HepG2 (cell line): ENCODE data around the gene CNFN. TPM values are rescaled to one million over a fixed set of nuclear protein-coding genes. Genes with fewer than 3 reads are reported as not detected.

Experiments
- ATAC-seq: fragments of 200-7000 bp; cut with Tn5 transposase; 3 replicates; pipeline ENCODE4 v1.9.1; 2020; ENCODE audit warnings: mild to moderate bottlenecking, moderate library complexity
- BruUV-seq: library from RNA; stranded (reverse); fragments of 400-500 nt; replicated peaks from 2 replicates; lab custom pipeline; 2021; lab: Mats Ljungman, UMichigan
- CTCF ChIA-PET: fragments of 300-600 bp; formaldehyde crosslinking; extraction: SDS; loops from one replicate; lab custom pipeline; 2021; ENCODE audit warnings: low total read pairs, inconsistent platforms, low intra/inter-chr PET ratio; lab: Yijun Ruan, JAX
- POLR2A ChIA-PET: fragments of 350-600 bp; sonication (Branson Sonifier 250); formaldehyde crosslinking; loops from one replicate; lab custom pipeline; 2020; ENCODE audit warnings: antibody characterized with exemption, inconsistent platforms; lab: Yijun Ruan, JAX
- DNase-seq: peaks from one replicate; pipeline ENCODE4 v3.0.0-alpha.2; 2015; ENCODE audit warnings: low spot score
- FAIRE-seq: peaks from 3 replicates; lab custom pipeline; 2011; peaks lifted over from hg19 to GRCh38; lab: Jason Lieb, UNC
- H2AFZ ChIP-seq: one replicate; pipeline ENCODE4 v1.6.1; 2011; ENCODE audit warnings: low read length, inconsistent platforms
- H3K27ac ChIP-seq: fragments of 300-600 bp; 3 replicates; pipeline ENCODE4 v1.8.0; 2011; ENCODE audit warnings: mixed run types, mild to moderate bottlenecking, mixed read lengths, low read length, inconsistent platforms; ENCODE audit not compliant: insufficient read depth; ENCODE audit errors: extremely low read length
- H3K27me3 ChIP-seq, 2 experiments: fragments of 200-600 bp in 1 of 2; 2 replicates in 1 of 2; 3 replicates in 1 of 2; pipeline versions ENCODE4 v1.6.0 to v1.8.0; 2011; ENCODE audit warnings: low read length in 2 of 2, mild to moderate bottlenecking in 2 of 2, moderate library complexity in 2 of 2, inconsistent platforms in 1 of 2; ENCODE audit not compliant: insufficient read depth in 2 of 2, control insufficient read depth in 1 of 2
- H3K36me3 ChIP-seq, 2 experiments: fragments of 200-600 bp in 1 of 2; replicated peaks in 1 of 2; 2 replicates in 1 of 2; 3 replicates in 1 of 2; pipeline versions ENCODE4 v1.5.1 to v1.8.0; 2011; ENCODE audit warnings: low read length in 2 of 2, inconsistent platforms in 1 of 2; ENCODE audit not compliant: insufficient read depth in 2 of 2, control insufficient read depth in 1 of 2
- H3K4me1 ChIP-seq: 2 replicates; pipeline ENCODE4 v1.5.1; 2012; ENCODE audit warnings: low read length, inconsistent platforms; ENCODE audit not compliant: insufficient read depth
- H3K4me2 ChIP-seq: 2 replicates; pipeline ENCODE4 v1.6.0; 2011; ENCODE audit warnings: low read depth, low read length, inconsistent platforms
- H3K4me3 ChIP-seq, 3 experiments: fragments of 200-600 bp in 1 of 3; sonication (generic), shearing (Covaris generic) in 1 of 3; replicated peaks in 1 of 3; 2 replicates each; pipeline ENCODE4 v1.5.1; 2011 to 2016; ENCODE audit warnings: low read length in 3 of 3, inconsistent platforms in 2 of 3, low read depth in 2 of 3, mild to moderate bottlenecking in 2 of 3, control low read depth in 1 of 3, mixed read lengths in 1 of 3; ENCODE audit not compliant: insufficient read depth in 1 of 3
- H3K79me2 ChIP-seq: one replicate; pipeline ENCODE4 v1.6.1; 2011; ENCODE audit warnings: low read length, inconsistent platforms; ENCODE audit not compliant: insufficient read depth
- H3K9ac ChIP-seq: 2 replicates; pipeline ENCODE4 v1.6.0; 2011; ENCODE audit warnings: mild to moderate bottlenecking, low read depth, low read length, inconsistent platforms; ENCODE audit not compliant: insufficient read depth
- H3K9me3 ChIP-seq: 2 replicates; pipeline ENCODE4 v1.5.1; 2012; ENCODE audit warnings: mild to moderate bottlenecking, low read length
- H4K20me1 ChIP-seq: 2 replicates; pipeline ENCODE4 v1.6.0; 2011; ENCODE audit warnings: inconsistent platforms, mild to moderate bottlenecking, low read length, moderate library complexity; ENCODE audit not compliant: insufficient read depth
- ELF3 ChIP-seq: IDR thresholded peaks from 2 replicates; pipeline ENCODE4 v1.6.1; 2016; ENCODE audit warnings: missing genetic modification reagents, missing compliant biosample characterization
- HNRNPL ChIP-seq: fragments of 200-400 bp; formaldehyde crosslinking; IDR thresholded peaks from 2 replicates; pipeline ENCODE4 v1.6.1; 2017; ENCODE audit warnings: mild to moderate bottlenecking, low read depth, low read length
- KDM1A ChIP-seq: IDR thresholded peaks from 2 replicates; pipeline ENCODE4 v1.6.1; 2016; ENCODE audit warnings: missing compliant biosample characterization
- RFXAP ChIP-seq: sonication (generic); formaldehyde crosslinking; IDR thresholded peaks from 2 replicates; pipeline ENCODE4 v1.4.0; 2020; ENCODE audit warnings: missing genetic modification reagents, borderline replicate concordance
- SPEN ChIP-seq: sonication (generic); formaldehyde crosslinking; IDR thresholded peaks from 2 replicates; pipeline ENCODE4 v1.5.1; 2020; ENCODE audit warnings: low read depth, mild to moderate bottlenecking, missing genetic modification reagents
- ZNF317 ChIP-seq: sonication (generic); formaldehyde crosslinking; IDR thresholded peaks from 2 replicates; pipeline ENCODE4 v1.5.0; 2020; ENCODE audit warnings: mild to moderate bottlenecking, missing genetic modification reagents
- WGBS: methylation state at CpG from one replicate; pipeline ENCODE4 v1.1.6; 2017; ENCODE audit warnings: low lambda C conversion rate; 5-methylcytosine and 5-hydroxymethylcytosine counted together
- in situ Hi-C: cut with HindIII; loops from 2 replicates; pipeline ENCODE4 v1.10.0; 2017; ENCODE audit warnings: low pct_unique_long_range_greater_than_20kb; ENCODE audit not compliant: extremely low pct_ligation_motif_present
- intact Hi-C: fragments of 100-400 bp; cut with micrococcal nuclease; formaldehyde crosslinking; loops from one replicate; pipeline ENCODE4 v1.10.0; 2022; ENCODE audit not compliant: unreplicated experiment
- polyA plus RNA-seq, 8 experiments: library from polyadenylated mRNA; depleted of rRNA in 3 of 8; stranded (reverse) in 7 of 8; unstranded in 1 of 8; fragments of >200 nt; fragmentation: Illumina TruSeq in 4 of 8; extraction: Trizol in 4 of 8; gene quantifications; 2 replicates each; pipeline versions ENCODE4 v1.2.1 to v1.2.3, GENCODE V29; 2011 to 2016; ENCODE audit warnings: low read depth in 4 of 8, missing spikeins in 1 of 8, mixed read lengths in 1 of 8; ENCODE audit not compliant: insufficient read depth in 1 of 8
- total RNA-seq, 5 experiments: library from RNA; depleted of rRNA; stranded (reverse); fragments of >200 nt; fragmentation: Illumina TruSeq; extraction: Trizol; gene quantifications; 2 replicates each; pipeline ENCODE4 v1.2.3, GENCODE V29; 2016; ENCODE audit warnings: low read depth in 1 of 5

The CNFN gene
- total and polyA plus RNA-seq, 2 of the 13 experiments (the other 11 are each of a cell fraction or from before 2014, with no cell fraction given), result 0.35 to 1.1 TPM

GRCh38 chr19:42402376-42403116 lies 12.4 kb upstream of the CNFN start:
- ChIA-PET POLR2A (no interaction called here), CTCF (interaction anchor here (1.6 kb wide), 1 partner anchor 31 kb away, joined by 5 read pairs; no protein-coding TSS in a partner anchor)
- intact Hi-C loops (loop anchor here (5.0 kb wide), 1 partner anchor 270 kb away; the partner anchor contains the start of gene POU2F2), in situ Hi-C loops (no loop called here)
- BruUV-seq, result no TSS peak
- no peaks in the 10 kb centered on the region for H3K36me3 ChIP-seq
- no peak overlapping the region; the same call in 1 of the 2 replicates for H3K4me2 ChIP-seq
- no peak for FAIRE-seq
- H3K79me2 ChIP-seq, result no peaks in the 10 kb centered on the region
- no peaks in the 10 kb centered on the region for H3K9me3 ChIP-seq
- H3K4me3 ChIP-seq, result no peak overlapping the region
- ATAC-seq, result no peak
- 61% methylated on average over 33 of the region's 34 CpGs for WGBS
- 0 out of 2 replicates have a peak, but pooled peaks have one; percentile 7 for TF ChIP-seq HNRNPL
- TF ChIP-seq SPEN (CRISPR knock-in tag), result no peak
- no peak for TF ChIP-seq ZNF317
- no peak for TF ChIP-seq KDM1A
- no peak for TF ChIP-seq RFXAP (CRISPR knock-in tag)
- no peak for TF ChIP-seq ELF3
- H4K20me1 ChIP-seq, result no peaks in the 10 kb centered on the region
- no peak for DNase-seq
- no peak overlapping the region for H3K27ac ChIP-seq
- H3K9ac ChIP-seq, result no peak overlapping the region
- no peak overlapping the region for H2AFZ ChIP-seq
- peaks cover 24% of the 10 kb centered on the region for H3K4me1 ChIP-seq
- peaks cover 7 to 47% of the 10 kb centered on the region in 2 experiments for H3K27me3 ChIP-seq
